IMR-90 (cell line): Measurements from ENCODE around the gene TULP4. TPM values are rescaled to one million over a fixed set of nuclear protein-coding genes. Genes with fewer than 3 reads are reported as not detected.
A peak's percentile ranks its signal among the peaks of the same experiment; 100 is the strongest.

ENCODE experiments used
- ATAC-seq: fragments of 200-7000 bp; cut with Tn5 transposase; 2 replicates; pipeline ENCODE4 v1.9.1; 2020; ENCODE audit warnings: low read depth, mild to moderate bottlenecking, moderate library complexity
- BruUV-seq: library from RNA; stranded (reverse); fragments of 400-500 nt; replicated peaks from 2 replicates; lab custom pipeline; 2021; lab: Mats Ljungman, UMichigan
- CTCF ChIA-PET: fragments of 300-600 bp; formaldehyde crosslinking; extraction: SDS; loops from one replicate; lab custom pipeline; 2021; ENCODE audit warnings: antibody characterized with exemption; lab: Yijun Ruan, JAX
- POLR2A ChIA-PET: fragments of 300-600 bp; sonication (Branson Sonifier 250); formaldehyde crosslinking; loops from one replicate; lab custom pipeline; 2022; ENCODE audit warnings: antibody characterized with exemption; ENCODE audit not compliant: unreplicated experiment; lab: Charles Lee
- DNase-seq: peaks from one replicate; pipeline ENCODE4 v3.0.0; 2013
- H2AFZ ChIP-seq: replicated peaks from 2 replicates; pipeline ENCODE3; 2013; ENCODE audit warnings: low read length, mild to moderate bottlenecking; ENCODE audit not compliant: poor library complexity
- H2AK5ac ChIP-seq: 2 replicates; pipeline ENCODE4 v1.6.1; 2013; ENCODE audit warnings: low read depth, low read length, inconsistent platforms
- H2AK9ac ChIP-seq: replicated peaks from 2 replicates; pipeline ENCODE3; 2013; ENCODE audit warnings: mild to moderate bottlenecking, low read depth, low read length, moderate library complexity; ENCODE audit not compliant: poor library complexity
- H2BK120ac ChIP-seq: 2 replicates; pipeline ENCODE4 v1.6.1; 2013; ENCODE audit warnings: low read depth, low read length, inconsistent platforms
- H2BK15ac ChIP-seq: 3 replicates; pipeline ENCODE4 v1.6.1; 2013; ENCODE audit warnings: low read depth, low read length, inconsistent platforms
- H2BK20ac ChIP-seq: 2 replicates; pipeline ENCODE4 v1.6.1; 2013; ENCODE audit warnings: low read depth, mild to moderate bottlenecking, inconsistent platforms, low read length, moderate library complexity
- H2BK5ac ChIP-seq: 2 replicates; pipeline ENCODE4 v1.6.1; 2013; ENCODE audit warnings: mild to moderate bottlenecking, low read depth, low read length, inconsistent platforms; ENCODE audit not compliant: poor library complexity, severe bottlenecking
- H3K14ac ChIP-seq: replicated peaks from 2 replicates; pipeline ENCODE4 v1.6.1; 2013; ENCODE audit warnings: low read depth, low read length, inconsistent platforms
- H3K18ac ChIP-seq: 2 replicates; pipeline ENCODE4 v1.6.1; 2013; ENCODE audit warnings: low read depth, low read length, control low read depth
- H3K23ac ChIP-seq: 2 replicates; pipeline ENCODE4 v1.6.1; 2013; ENCODE audit warnings: low read depth, low read length, inconsistent platforms
- H3K27ac ChIP-seq: 2 replicates; pipeline ENCODE4 v1.5.1; 2013; ENCODE audit warnings: mild to moderate bottlenecking, control low read depth, low read length; ENCODE audit not compliant: insufficient read depth
- H3K27me3 ChIP-seq: 2 replicates; pipeline ENCODE4 v1.6.1; 2013; ENCODE audit warnings: low read length; ENCODE audit not compliant: control insufficient read depth, insufficient read depth
- H3K36me3 ChIP-seq: 2 replicates; pipeline ENCODE4 v1.6.1; 2013; ENCODE audit warnings: low read length, mixed read lengths; ENCODE audit not compliant: control insufficient read depth, insufficient read depth
- H3K4ac ChIP-seq: 2 replicates; pipeline ENCODE4 v1.6.1; 2013; ENCODE audit warnings: low read depth, low read length, inconsistent platforms
- H3K4me1 ChIP-seq: 2 replicates; pipeline ENCODE4 v1.6.1; 2013; ENCODE audit warnings: low read length, mixed read lengths; ENCODE audit not compliant: control insufficient read depth, insufficient read depth
- H3K4me2 ChIP-seq: 2 replicates; pipeline ENCODE4 v1.6.1; 2013; ENCODE audit warnings: low read depth, mild to moderate bottlenecking, control low read depth, low read length, moderate library complexity
- H3K4me3 ChIP-seq: 2 replicates; pipeline ENCODE4 v1.5.1; 2013; ENCODE audit warnings: low read depth, mild to moderate bottlenecking, control low read depth, low read length, moderate library complexity; ENCODE audit not compliant: insufficient read depth
- H3K56ac ChIP-seq: 2 replicates; pipeline ENCODE4 v1.6.1; 2013; ENCODE audit warnings: low read length, inconsistent platforms; ENCODE audit not compliant: insufficient read depth; ENCODE audit errors: extremely low read depth
- H3K79me1 ChIP-seq, 2 experiments: 2 replicates each; pipeline ENCODE4 v1.6.1; 2013; ENCODE audit warnings: low read length in 2 of 2, inconsistent platforms in 1 of 2, low read depth in 1 of 2
- H3K9ac ChIP-seq: 2 replicates; pipeline ENCODE4 v1.6.1; 2013; ENCODE audit warnings: low read depth, low read length, control low read depth
- H3K9me1 ChIP-seq: 2 replicates; pipeline ENCODE4 v1.6.1; 2013; ENCODE audit warnings: low read length, inconsistent platforms; ENCODE audit not compliant: insufficient read depth
- H3K9me3 ChIP-seq: 2 replicates; pipeline ENCODE4 v1.6.1; 2013; ENCODE audit warnings: low read length; ENCODE audit not compliant: control insufficient read depth, insufficient read depth
- H4K20me1 ChIP-seq: 2 replicates; pipeline ENCODE4 v1.6.1; 2013; ENCODE audit warnings: low read length, inconsistent platforms; ENCODE audit not compliant: insufficient read depth
- H4K5ac ChIP-seq: 2 replicates; pipeline ENCODE4 v1.6.1; 2013; ENCODE audit warnings: mild to moderate bottlenecking, low read depth, low read length, control low read depth
- H4K8ac ChIP-seq, 2 experiments: 2 replicates each; pipeline ENCODE4 v1.6.1; 2013; ENCODE audit warnings: low read depth in 2 of 2, low read length in 2 of 2, control low read depth in 1 of 2, inconsistent platforms in 1 of 2
- H4K91ac ChIP-seq: 2 replicates; pipeline ENCODE4 v1.6.1; 2013; ENCODE audit warnings: low read depth, low read length, inconsistent platforms; ENCODE audit not compliant: insufficient read depth
- BHLHE40 ChIP-seq: fragments of 150-350 bp; IDR thresholded peaks from 2 replicates; pipeline ENCODE4 v1.6.1; 2016; ENCODE audit warnings: mild to moderate bottlenecking, low read depth, low read length
- CHD1 ChIP-seq: IDR thresholded peaks from 2 replicates; pipeline ENCODE4 v1.6.1; 2012; ENCODE audit warnings: low read depth, low read length, improper control_type of control experiment
- MAFK ChIP-seq: IDR thresholded peaks from 2 replicates; pipeline ENCODE4 v1.6.1; 2012; ENCODE audit warnings: low read depth, low read length, improper control_type of control experiment
- MAZ ChIP-seq: IDR thresholded peaks from 2 replicates; pipeline ENCODE4 v1.6.1; 2012; ENCODE audit warnings: low read depth, mild to moderate bottlenecking, low read length, improper control_type of control experiment, moderate library complexity, borderline replicate concordance
- MXI1 ChIP-seq: IDR thresholded peaks from 2 replicates; pipeline ENCODE4 v1.6.1; 2012; ENCODE audit warnings: low read depth, mild to moderate bottlenecking, low read length, moderate library complexity, borderline replicate concordance
- NFE2L2 ChIP-seq: fragments of 150-350 bp; IDR thresholded peaks from 2 replicates; pipeline ENCODE4 v1.6.1; 2016; ENCODE audit warnings: low read depth, mild to moderate bottlenecking, low read length
- RAD21 ChIP-seq: IDR thresholded peaks from 2 replicates; pipeline ENCODE4 v1.6.1; 2012; ENCODE audit warnings: low read length, improper control_type of control experiment
- RCOR1 ChIP-seq: IDR thresholded peaks from 2 replicates; pipeline ENCODE4 v1.6.1; 2012; ENCODE audit warnings: mild to moderate bottlenecking, low read length, improper control_type of control experiment; ENCODE audit not compliant: insufficient replicate concordance
- RFX5 ChIP-seq: IDR thresholded peaks from 2 replicates; pipeline ENCODE4 v1.8.0; 2012; ENCODE audit warnings: low read depth, mild to moderate bottlenecking, low read length, moderate library complexity
- USF2 ChIP-seq: fragments of 150-350 bp; IDR thresholded peaks from 2 replicates; pipeline ENCODE4 v1.6.1; 2017; ENCODE audit warnings: mild to moderate bottlenecking, antibody characterized with exemption, low read length, low read depth
- WGBS, 2 experiments: methylation state at CpG; one replicate each; pipeline versions ENCODE4 v1.1.5 to v1.1.7; 2013; ENCODE audit warnings: missing lambda C conversion rate in 2 of 2; ENCODE audit not compliant: insufficient read length in 1 of 2; ENCODE audit errors: extremely low coverage in 2 of 2; 5-methylcytosine and 5-hydroxymethylcytosine counted together
- dilution Hi-C: fragments of 300-500 bp; cut with HindIII; formaldehyde crosslinking; loops from one replicate; pipeline ENCODE4 v1.14.3; 2018; ENCODE audit warnings: low sequenced_read_pairs; ENCODE audit not compliant: unreplicated experiment
- in situ Hi-C: fragments of 300-500 bp; cut with MboI; formaldehyde crosslinking; loops from 3 replicates; pipeline ENCODE4 v1.14.3; 2019; ENCODE audit warnings: low sequenced_read_pairs, inconsistent platforms, mixed read lengths
- intact Hi-C: fragments of 100-400 bp; cut with micrococcal nuclease; formaldehyde crosslinking; loops from 2 replicates; pipeline ENCODE4 v1.10.0; 2022
- polyA plus RNA-seq, 3 experiments: library from polyadenylated mRNA; depleted of rRNA; stranded (reverse); fragments of >200 nt; gene quantifications; 2 replicates each; pipeline ENCODE4 v1.2.3, GENCODE V29; 2012; ENCODE audit warnings: low replicate concordance in 1 of 3
- total RNA-seq: library from RNA; depleted of rRNA; stranded (reverse); fragments of >200 nt; gene quantifications from 2 replicates; pipeline ENCODE4 v1.2.3, GENCODE V29; 2012
- TF ChIP-seq, protein P1 (sequence below): conservative IDR thresholded peaks from 2 replicates; pipeline ENCODE4 v1.5.1; 2012; ENCODE audit warnings: mild to moderate bottlenecking, low read depth, low read length, improper control_type of control experiment

TULP4 gene
- total and polyA plus RNA-seq, 2 of the 4 experiments (the other 2 are of a cell fraction), result 8.1 to 30.6 TPM

- H3K14ac ChIP-seq, result no peak overlapping the region
- H2BK20ac ChIP-seq, result no peak overlapping the region
- no peak overlapping the region for H2BK5ac ChIP-seq
- H3K4me3 ChIP-seq, result no peak overlapping the region
- H4K8ac ChIP-seq, result no peak overlapping the region
- no peak overlapping the region for H3K23ac ChIP-seq
- POLR2A ChIA-PET, result interaction anchor here (0.6 kb wide), 1 partner anchor 26 kb away, joined by 3 read pairs; no protein-coding TSS in a partner anchor
- peaks cover 17 to 23% of the 10 kb centered on the region in 2 experiments; a peak in 3 of 4 replicates for H3K79me1 ChIP-seq
- H3K4me1 ChIP-seq, result peaks cover under 1% of the 10 kb centered on the region; the same call in 1 of the 2 replicates
- intact Hi-C loops, result no loop called here
- no peak overlapping the region for H3K18ac ChIP-seq
- CTCF ChIA-PET, result no interaction called here
- BruUV-seq, result no TSS peak
- H3K56ac ChIP-seq, result no peak overlapping the region
- H2AFZ ChIP-seq, result no peak overlapping the region
- no peak overlapping the region for H2BK15ac ChIP-seq
- no peak overlapping the region for H3K27ac ChIP-seq
- dilution Hi-C loops, result no loop called here
- H2BK120ac ChIP-seq, result no peak overlapping the region
- H3K4me2 ChIP-seq, result no peak overlapping the region
- no peak overlapping the region for H2AK5ac ChIP-seq
- H4K5ac ChIP-seq, result no peak overlapping the region
- H3K36me3 ChIP-seq, result peaks cover 5% of the 10 kb centered on the region; the same call in 1 of the 2 replicates
- H4K91ac ChIP-seq, result no peak overlapping the region
- DNase-seq (no peak), ATAC-seq (no peak)
- no peaks in the 10 kb centered on the region for H3K9me1 ChIP-seq
- H2AK9ac ChIP-seq, result peak overlapping the region; percentile 50
- H3K27me3 ChIP-seq, result no peaks in the 10 kb centered on the region
- in situ Hi-C loops, result no loop called here
- no CpG with 5 or more reads among the region's 3 CpGs for WGBS, 2 experiments
- H3K9me3 ChIP-seq, result peaks cover 4% of the 10 kb centered on the region
- H3K9ac ChIP-seq, result no peak overlapping the region
- H3K4ac ChIP-seq, result no peak overlapping the region
- TF ChIP-seq MXI1, result no peak
- TF ChIP-seq USF2, result no peak
- no peak for TF ChIP-seq BHLHE40
- TF ChIP-seq, protein P1, sequence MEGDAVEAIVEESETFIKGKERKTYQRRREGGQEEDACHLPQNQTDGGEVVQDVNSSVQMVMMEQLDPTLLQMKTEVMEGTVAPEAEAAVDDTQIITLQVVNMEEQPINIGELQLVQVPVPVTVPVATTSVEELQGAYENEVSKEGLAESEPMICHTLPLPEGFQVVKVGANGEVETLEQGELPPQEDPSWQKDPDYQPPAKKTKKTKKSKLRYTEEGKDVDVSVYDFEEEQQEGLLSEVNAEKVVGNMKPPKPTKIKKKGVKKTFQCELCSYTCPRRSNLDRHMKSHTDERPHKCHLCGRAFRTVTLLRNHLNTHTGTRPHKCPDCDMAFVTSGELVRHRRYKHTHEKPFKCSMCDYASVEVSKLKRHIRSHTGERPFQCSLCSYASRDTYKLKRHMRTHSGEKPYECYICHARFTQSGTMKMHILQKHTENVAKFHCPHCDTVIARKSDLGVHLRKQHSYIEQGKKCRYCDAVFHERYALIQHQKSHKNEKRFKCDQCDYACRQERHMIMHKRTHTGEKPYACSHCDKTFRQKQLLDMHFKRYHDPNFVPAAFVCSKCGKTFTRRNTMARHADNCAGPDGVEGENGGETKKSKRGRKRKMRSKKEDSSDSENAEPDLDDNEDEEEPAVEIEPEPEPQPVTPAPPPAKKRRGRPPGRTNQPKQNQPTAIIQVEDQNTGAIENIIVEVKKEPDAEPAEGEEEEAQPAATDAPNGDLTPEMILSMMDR, result no peak
- TF ChIP-seq RFX5, result no peak
- no peak for TF ChIP-seq MAFK
- TF ChIP-seq NFE2L2, result no peak
- TF ChIP-seq MAZ, result no peak
- TF ChIP-seq CHD1, result no peak
- TF ChIP-seq RAD21, result no peak
- TF ChIP-seq RCOR1, result no peak
- H4K20me1 ChIP-seq, result peaks cover 9% of the 10 kb centered on the region
Observed at GRCh38 chr6:158292016-158292415, 20.2 kb upstream of the TULP4 start.
